HepG2 (cell line): Measurements from ENCODE around the gene DBN1. TPM values are rescaled to one million over a fixed set of nuclear protein-coding genes. Genes with fewer than 3 reads are reported as not detected.

Experiments used
- ATAC-seq: fragments of 200-7000 bp; cut with Tn5 transposase; 3 replicates; pipeline ENCODE4 v1.9.1; 2020; ENCODE audit warnings: mild to moderate bottlenecking, moderate library complexity
- BruUV-seq: library from RNA; stranded (reverse); fragments of 400-500 nt; replicated peaks from 2 replicates; lab custom pipeline; 2021; lab: Mats Ljungman, UMichigan
- CTCF ChIA-PET: fragments of 300-600 bp; formaldehyde crosslinking; extraction: SDS; loops from one replicate; lab custom pipeline; 2021; ENCODE audit warnings: low total read pairs, inconsistent platforms, low intra/inter-chr PET ratio; lab: Yijun Ruan, JAX
- POLR2A ChIA-PET: fragments of 350-600 bp; sonication (Branson Sonifier 250); formaldehyde crosslinking; loops from one replicate; lab custom pipeline; 2020; ENCODE audit warnings: antibody characterized with exemption, inconsistent platforms; lab: Yijun Ruan, JAX
- DNase-seq: peaks from one replicate; pipeline ENCODE4 v3.0.0-alpha.2; 2015; ENCODE audit warnings: low spot score
- FAIRE-seq: peaks from 3 replicates; lab custom pipeline; 2011; peaks lifted over from hg19 to GRCh38; lab: Jason Lieb, UNC
- H2AFZ ChIP-seq: one replicate; pipeline ENCODE4 v1.6.1; 2011; ENCODE audit warnings: low read length, inconsistent platforms
- H3K27ac ChIP-seq: fragments of 300-600 bp; 3 replicates; pipeline ENCODE4 v1.8.0; 2011; ENCODE audit warnings: mixed run types, mild to moderate bottlenecking, mixed read lengths, low read length, inconsistent platforms; ENCODE audit not compliant: insufficient read depth; ENCODE audit errors: extremely low read length
- H3K27me3 ChIP-seq, 2 experiments: fragments of 200-600 bp in 1 of 2; 2 replicates in 1 of 2; 3 replicates in 1 of 2; pipeline versions ENCODE4 v1.6.0 to v1.8.0; 2011; ENCODE audit warnings: low read length in 2 of 2, mild to moderate bottlenecking in 2 of 2, moderate library complexity in 2 of 2, inconsistent platforms in 1 of 2; ENCODE audit not compliant: insufficient read depth in 2 of 2, control insufficient read depth in 1 of 2
- H3K36me3 ChIP-seq, 2 experiments: fragments of 200-600 bp in 1 of 2; replicated peaks in 1 of 2; 2 replicates in 1 of 2; 3 replicates in 1 of 2; pipeline versions ENCODE4 v1.5.1 to v1.8.0; 2011; ENCODE audit warnings: low read length in 2 of 2, inconsistent platforms in 1 of 2; ENCODE audit not compliant: insufficient read depth in 2 of 2, control insufficient read depth in 1 of 2
- H3K4me1 ChIP-seq: 2 replicates; pipeline ENCODE4 v1.5.1; 2012; ENCODE audit warnings: low read length, inconsistent platforms; ENCODE audit not compliant: insufficient read depth
- H3K4me2 ChIP-seq: 2 replicates; pipeline ENCODE4 v1.6.0; 2011; ENCODE audit warnings: low read depth, low read length, inconsistent platforms
- H3K4me3 ChIP-seq, 3 experiments: fragments of 200-600 bp in 1 of 3; sonication (generic), shearing (Covaris generic) in 1 of 3; replicated peaks in 1 of 3; 2 replicates each; pipeline ENCODE4 v1.5.1; 2011 to 2016; ENCODE audit warnings: low read length in 3 of 3, inconsistent platforms in 2 of 3, low read depth in 2 of 3, mild to moderate bottlenecking in 2 of 3, control low read depth in 1 of 3, mixed read lengths in 1 of 3; ENCODE audit not compliant: insufficient read depth in 1 of 3
- H3K79me2 ChIP-seq: one replicate; pipeline ENCODE4 v1.6.1; 2011; ENCODE audit warnings: low read length, inconsistent platforms; ENCODE audit not compliant: insufficient read depth
- H3K9ac ChIP-seq: 2 replicates; pipeline ENCODE4 v1.6.0; 2011; ENCODE audit warnings: mild to moderate bottlenecking, low read depth, low read length, inconsistent platforms; ENCODE audit not compliant: insufficient read depth
- H3K9me3 ChIP-seq: 2 replicates; pipeline ENCODE4 v1.5.1; 2012; ENCODE audit warnings: mild to moderate bottlenecking, low read length
- H4K20me1 ChIP-seq: 2 replicates; pipeline ENCODE4 v1.6.0; 2011; ENCODE audit warnings: inconsistent platforms, mild to moderate bottlenecking, low read length, moderate library complexity; ENCODE audit not compliant: insufficient read depth
- AGO2 ChIP-seq: fragments of 200-400 bp; formaldehyde crosslinking; optimal IDR thresholded peaks from 2 replicates; pipeline ENCODE3; 2017; ENCODE audit warnings: mild to moderate bottlenecking, low read depth, low read length, moderate library complexity
- BRCA1 ChIP-seq: sonication (generic); formaldehyde crosslinking; IDR thresholded peaks from 2 replicates; pipeline ENCODE4 v1.4.0; 2020; ENCODE audit warnings: missing genetic modification reagents
- HDAC1 ChIP-seq: sonication (generic); formaldehyde crosslinking; IDR thresholded peaks from 2 replicates; pipeline ENCODE4 v1.5.1; 2020; ENCODE audit warnings: mild to moderate bottlenecking, missing genetic modification reagents
- JUND ChIP-seq: sonication (generic); formaldehyde crosslinking; IDR thresholded peaks from 2 replicates; pipeline ENCODE4 v1.8.0; 2022; ENCODE audit warnings: mild to moderate bottlenecking, missing genetic modification reagents
- MTA3 ChIP-seq: sonication (generic); formaldehyde crosslinking; IDR thresholded peaks from 2 replicates; pipeline ENCODE4 v1.4.0; 2020; ENCODE audit warnings: missing genetic modification reagents
- RFX1 ChIP-seq: fragments of 450-650 bp; IDR thresholded peaks from 2 replicates; pipeline ENCODE4 v1.6.1; 2017
- TEF ChIP-seq: sonication (generic); formaldehyde crosslinking; IDR thresholded peaks from 2 replicates; pipeline ENCODE4 v1.5.0; 2020; ENCODE audit warnings: missing genetic modification reagents
- ZNF235 ChIP-seq: sonication (generic); formaldehyde crosslinking; IDR thresholded peaks from 2 replicates; pipeline ENCODE4 v1.8.1; 2023; ENCODE audit warnings: mild to moderate bottlenecking, missing genetic modification reagents, borderline replicate concordance
- ZNF713 ChIP-seq: sonication (generic); formaldehyde crosslinking; IDR thresholded peaks from 2 replicates; pipeline ENCODE4 v1.4.0; 2020; ENCODE audit warnings: mild to moderate bottlenecking, missing genetic modification reagents
- ZNF841 ChIP-seq: sonication (generic); formaldehyde crosslinking; IDR thresholded peaks from 2 replicates; pipeline ENCODE4 v1.8.1; 2023; ENCODE audit warnings: missing genetic modification reagents, borderline replicate concordance
- WGBS: methylation state at CpG from one replicate; pipeline ENCODE4 v1.1.6; 2017; ENCODE audit warnings: low lambda C conversion rate; 5-methylcytosine and 5-hydroxymethylcytosine counted together
- in situ Hi-C: cut with HindIII; loops from 2 replicates; pipeline ENCODE4 v1.10.0; 2017; ENCODE audit warnings: low pct_unique_long_range_greater_than_20kb; ENCODE audit not compliant: extremely low pct_ligation_motif_present
- intact Hi-C: fragments of 100-400 bp; cut with micrococcal nuclease; formaldehyde crosslinking; loops from one replicate; pipeline ENCODE4 v1.10.0; 2022; ENCODE audit not compliant: unreplicated experiment
- polyA plus RNA-seq, 8 experiments: library from polyadenylated mRNA; depleted of rRNA in 3 of 8; stranded (reverse) in 7 of 8; unstranded in 1 of 8; fragments of >200 nt; fragmentation: Illumina TruSeq in 4 of 8; extraction: Trizol in 4 of 8; gene quantifications; 2 replicates each; pipeline versions ENCODE4 v1.2.1 to v1.2.3, GENCODE V29; 2011 to 2016; ENCODE audit warnings: low read depth in 4 of 8, missing spikeins in 1 of 8, mixed read lengths in 1 of 8; ENCODE audit not compliant: insufficient read depth in 1 of 8
- total RNA-seq, 5 experiments: library from RNA; depleted of rRNA; stranded (reverse); fragments of >200 nt; fragmentation: Illumina TruSeq; extraction: Trizol; gene quantifications; 2 replicates each; pipeline ENCODE4 v1.2.3, GENCODE V29; 2016; ENCODE audit warnings: low read depth in 1 of 5
- TF ChIP-seq, protein P1 (sequence below): sonication (generic); formaldehyde crosslinking; IDR thresholded peaks from 2 replicates; pipeline ENCODE4 v1.4.0; 2020; ENCODE audit warnings: missing genetic modification reagents
- TF ChIP-seq, protein P2 (sequence below): IDR thresholded peaks from 2 replicates; pipeline ENCODE4 v1.6.1; 2018; ENCODE audit warnings: missing genetic modification reagents

Gene DBN1
- total and polyA plus RNA-seq, 2 of the 13 experiments (the other 11 are each of a cell fraction or from before 2014, with no cell fraction given) = 27.0 to 37.3 TPM

DNA sequence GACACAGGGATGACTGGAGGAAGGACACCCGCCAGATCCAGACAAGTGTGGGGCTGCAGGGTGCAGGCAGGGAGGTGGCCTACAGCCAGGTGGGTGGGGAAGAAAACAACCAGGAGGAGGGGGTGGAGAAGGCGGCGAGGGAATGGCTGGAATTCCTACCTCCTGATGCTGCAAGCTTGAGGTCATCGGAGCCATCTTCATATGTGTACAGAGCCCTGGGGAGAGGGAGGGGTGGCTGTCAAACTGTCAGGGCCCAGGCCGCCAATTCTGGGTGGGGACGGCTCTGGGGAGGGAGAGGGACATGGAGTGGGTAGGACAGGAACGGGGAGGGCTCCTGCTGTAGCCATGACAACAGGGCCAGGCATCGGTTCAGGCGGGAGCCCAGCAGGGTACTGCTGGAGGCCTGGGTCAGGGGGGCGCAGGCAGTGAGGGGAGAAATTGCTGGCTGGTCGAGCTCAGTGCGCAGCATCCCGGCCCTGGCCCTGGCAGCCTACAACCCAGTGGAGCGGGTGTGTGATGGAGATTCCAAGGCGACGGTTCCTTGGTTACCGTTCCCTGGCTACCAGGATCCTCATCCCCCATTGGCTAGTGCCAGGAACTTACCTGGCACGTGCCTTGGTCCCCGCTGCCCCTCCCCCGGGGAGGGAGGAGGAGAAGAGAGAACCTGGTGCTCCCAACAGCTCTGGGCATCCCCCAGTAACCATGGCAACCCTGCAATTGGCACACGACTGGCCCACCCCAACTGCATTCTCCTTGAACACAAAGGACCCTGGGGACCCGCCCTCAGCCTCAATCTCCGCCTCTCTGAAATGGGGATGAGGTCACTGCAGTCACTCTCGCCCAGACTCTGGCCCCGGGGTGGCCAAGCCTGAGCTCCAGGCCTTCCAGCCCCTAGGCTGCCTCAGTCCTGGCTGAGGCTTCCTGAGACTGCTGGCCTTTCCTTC, 4.5 kb downstream of the DBN1 start:
- no peak for FAIRE-seq
- DNase-seq = peak; percentile 50
- H3K9me3 ChIP-seq = no peaks in the 10 kb centered on the region
- ChIA-PET POLR2A (no interaction called here), CTCF (no interaction called here)
- TF ChIP-seq, protein P1, sequence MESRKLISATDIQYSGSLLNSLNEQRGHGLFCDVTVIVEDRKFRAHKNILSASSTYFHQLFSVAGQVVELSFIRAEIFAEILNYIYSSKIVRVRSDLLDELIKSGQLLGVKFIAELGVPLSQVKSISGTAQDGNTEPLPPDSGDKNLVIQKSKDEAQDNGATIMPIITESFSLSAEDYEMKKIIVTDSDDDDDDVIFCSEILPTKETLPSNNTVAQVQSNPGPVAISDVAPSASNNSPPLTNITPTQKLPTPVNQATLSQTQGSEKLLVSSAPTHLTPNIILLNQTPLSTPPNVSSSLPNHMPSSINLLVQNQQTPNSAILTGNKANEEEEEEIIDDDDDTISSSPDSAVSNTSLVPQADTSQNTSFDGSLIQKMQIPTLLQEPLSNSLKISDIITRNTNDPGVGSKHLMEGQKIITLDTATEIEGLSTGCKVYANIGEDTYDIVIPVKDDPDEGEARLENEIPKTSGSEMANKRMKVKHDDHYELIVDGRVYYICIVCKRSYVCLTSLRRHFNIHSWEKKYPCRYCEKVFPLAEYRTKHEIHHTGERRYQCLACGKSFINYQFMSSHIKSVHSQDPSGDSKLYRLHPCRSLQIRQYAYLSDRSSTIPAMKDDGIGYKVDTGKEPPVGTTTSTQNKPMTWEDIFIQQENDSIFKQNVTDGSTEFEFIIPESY (CRISPR knock-in tag) = peak; percentile 66; the same call in 1 of the 2 replicates
- TF ChIP-seq AGO2 (peak; percentile 59), RFX1 (peak; percentile 51), HDAC1 (CRISPR knock-in tag) (no peak)
- in situ Hi-C loops = loop anchor here (25.0 kb wide), 1 partner anchor 357 kb away; no protein-coding TSS in a partner anchor
- H3K4me2 ChIP-seq = no peak overlapping the region
- H2AFZ ChIP-seq = no peak overlapping the region
- H3K27ac ChIP-seq = no peak overlapping the region
- peaks cover 9% of the 10 kb centered on the region; the same call in 1 of the 2 replicates for H4K20me1 ChIP-seq
- H3K4me1 ChIP-seq = peaks cover 19% of the 10 kb centered on the region
- no peak overlapping the region for H3K4me3 ChIP-seq
- H3K79me2 ChIP-seq = peaks cover 3% of the 10 kb centered on the region
- H3K27me3 ChIP-seq = no peaks in the 10 kb centered on the region
- H3K9ac ChIP-seq = no peak overlapping the region
- no TSS peak for BruUV-seq
- ATAC-seq = no peak
- WGBS = 88% methylated on average over 9 of the region's 25 CpGs
- intact Hi-C loops = no loop called here
- peaks cover 3 to 16% of the 10 kb centered on the region in 2 experiments; a peak in 3 of 5 replicates for H3K36me3 ChIP-seq

DNA sequence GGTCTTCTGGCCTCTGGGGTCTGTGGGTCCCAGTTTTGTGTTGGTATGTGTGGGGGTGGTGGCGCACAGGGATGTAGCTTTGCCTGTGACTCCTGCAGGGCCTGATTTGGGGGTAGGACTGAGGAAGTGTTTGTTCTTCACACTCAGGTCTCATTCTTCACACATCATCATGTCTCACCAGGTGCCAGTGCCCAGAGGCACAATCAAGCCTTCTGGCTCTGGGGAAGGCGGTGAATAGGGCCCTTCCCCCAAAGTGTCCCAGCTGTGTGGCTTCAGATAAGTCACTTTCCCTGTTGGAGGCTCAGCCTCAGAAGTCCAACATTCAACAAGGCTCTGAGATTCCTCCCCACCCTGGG, 5.1 kb downstream of the DBN1 start:
- H3K27ac ChIP-seq = no peak overlapping the region
- no peak for FAIRE-seq

More for the DNA sequence above, 5.1 kb downstream of the DBN1 start:
- intact Hi-C loops = no loop called here
- peaks cover 17% of the 10 kb centered on the region for H3K4me1 ChIP-seq
- no peaks in the 10 kb centered on the region for H3K9me3 ChIP-seq
- no peak for TF ChIP-seq ZNF713 (CRISPR knock-in tag)
- no peak for TF ChIP-seq MTA3 (CRISPR knock-in tag)
- no peak for TF ChIP-seq BRCA1 (CRISPR knock-in tag)
- TF ChIP-seq ZNF235 (CRISPR knock-in tag) = no peak
- no peak for TF ChIP-seq TEF (CRISPR knock-in tag)
- no peak for TF ChIP-seq ZNF841
- TF ChIP-seq JUND = no peak
- TF ChIP-seq, protein P2, sequence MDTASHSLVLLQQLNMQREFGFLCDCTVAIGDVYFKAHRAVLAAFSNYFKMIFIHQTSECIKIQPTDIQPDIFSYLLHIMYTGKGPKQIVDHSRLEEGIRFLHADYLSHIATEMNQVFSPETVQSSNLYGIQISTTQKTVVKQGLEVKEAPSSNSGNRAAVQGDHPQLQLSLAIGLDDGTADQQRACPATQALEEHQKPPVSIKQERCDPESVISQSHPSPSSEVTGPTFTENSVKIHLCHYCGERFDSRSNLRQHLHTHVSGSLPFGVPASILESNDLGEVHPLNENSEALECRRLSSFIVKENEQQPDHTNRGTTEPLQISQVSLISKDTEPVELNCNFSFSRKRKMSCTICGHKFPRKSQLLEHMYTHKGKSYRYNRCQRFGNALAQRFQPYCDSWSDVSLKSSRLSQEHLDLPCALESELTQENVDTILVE (CRISPR knock-in tag) = no peak
- ATAC-seq = no peak
- H3K79me2 ChIP-seq = peaks cover 3% of the 10 kb centered on the region
- peaks cover 3 to 16% of the 10 kb centered on the region in 2 experiments; a peak in 3 of 5 replicates for H3K36me3 ChIP-seq
- DNase-seq = no peak
- WGBS = 86% methylated on average over 1 of the region's 2 CpGs
- in situ Hi-C loops = loop anchor here (25.0 kb wide), 1 partner anchor 356 kb away; no protein-coding TSS in a partner anchor
- no peak overlapping the region for H3K9ac ChIP-seq
- H3K27me3 ChIP-seq = no peaks in the 10 kb centered on the region
- ChIA-PET POLR2A (no interaction called here), CTCF (no interaction called here)
- peaks cover 9% of the 10 kb centered on the region; the same call in 1 of the 2 replicates for H4K20me1 ChIP-seq
- no peak overlapping the region for H3K4me3 ChIP-seq
- H2AFZ ChIP-seq = no peak overlapping the region
- BruUV-seq = no TSS peak
- no peak overlapping the region for H3K4me2 ChIP-seq
